ENCODE measurements around the gene SF3B5. TPM values are rescaled to one million over a fixed set of nuclear protein-coding genes. Genes with fewer than 3 reads are reported as not detected.

The SF3B5 gene
- total RNA-seq, 1 experiment from 2014 or later = 139 TPM

DNA sequence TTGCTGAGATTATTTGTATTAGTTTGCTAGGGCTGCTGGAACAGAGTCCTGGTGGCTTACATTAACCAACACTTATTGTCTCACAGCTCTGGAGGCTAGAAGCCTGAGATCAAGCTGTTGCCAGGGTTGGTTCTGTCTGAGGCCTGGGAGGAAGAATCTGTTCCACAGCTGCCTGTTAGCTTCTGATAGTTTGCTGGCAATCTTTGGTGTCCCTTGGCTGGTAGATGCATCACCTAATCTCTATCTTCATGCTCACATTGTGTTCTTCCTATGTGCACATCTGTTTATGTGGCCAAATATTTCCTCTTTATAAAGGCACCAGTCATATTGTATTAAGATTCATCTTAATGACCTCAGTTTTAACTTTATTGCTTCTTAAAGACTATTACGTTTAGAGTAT is 19.5 kb downstream of the SF3B5 start:
- POLR2A ChIA-PET (ENCODE audit: unreplicated experiment) = no interaction called here
- H3K4me3 ChIP-seq (ENCODE audit: low read length) = no peak overlapping the region
- H3F3A ChIP-seq (ENCODE audit: low read length, unreplicated experiment) = no peaks in the 10 kb centered on the region
- intact Hi-C loops (cut with micrococcal nuclease) = no loop called here
- no peak overlapping the region for H3K4me2 ChIP-seq (ENCODE audit: low read length)
- no TSS peak for BruUV-seq (replicated peaks)
- no peak for DNase-seq
- no peaks in the 10 kb centered on the region for H3K9me3 ChIP-seq (ENCODE audit: low read length)
- no peaks in the 10 kb centered on the region for H3K27me3 ChIP-seq (ENCODE audit: low read length)
- H3K36me3 ChIP-seq (ENCODE audit: low read depth, low read length) = no peaks in the 10 kb centered on the region
- no peak overlapping the region for H3K9ac ChIP-seq (ENCODE audit: low read length)
- CTCF ChIA-PET = no interaction called here
- H4K20me1 ChIP-seq (ENCODE audit: low read length) = no peaks in the 10 kb centered on the region
- no peaks in the 10 kb centered on the region for H3K9me2 ChIP-seq (replicated peaks; ENCODE audit: low read length)
- no peaks in the 10 kb centered on the region for H3K79me2 ChIP-seq (ENCODE audit: low read length)
- ATAC-seq = no peak
- TF ChIP-seq, protein P1, sequence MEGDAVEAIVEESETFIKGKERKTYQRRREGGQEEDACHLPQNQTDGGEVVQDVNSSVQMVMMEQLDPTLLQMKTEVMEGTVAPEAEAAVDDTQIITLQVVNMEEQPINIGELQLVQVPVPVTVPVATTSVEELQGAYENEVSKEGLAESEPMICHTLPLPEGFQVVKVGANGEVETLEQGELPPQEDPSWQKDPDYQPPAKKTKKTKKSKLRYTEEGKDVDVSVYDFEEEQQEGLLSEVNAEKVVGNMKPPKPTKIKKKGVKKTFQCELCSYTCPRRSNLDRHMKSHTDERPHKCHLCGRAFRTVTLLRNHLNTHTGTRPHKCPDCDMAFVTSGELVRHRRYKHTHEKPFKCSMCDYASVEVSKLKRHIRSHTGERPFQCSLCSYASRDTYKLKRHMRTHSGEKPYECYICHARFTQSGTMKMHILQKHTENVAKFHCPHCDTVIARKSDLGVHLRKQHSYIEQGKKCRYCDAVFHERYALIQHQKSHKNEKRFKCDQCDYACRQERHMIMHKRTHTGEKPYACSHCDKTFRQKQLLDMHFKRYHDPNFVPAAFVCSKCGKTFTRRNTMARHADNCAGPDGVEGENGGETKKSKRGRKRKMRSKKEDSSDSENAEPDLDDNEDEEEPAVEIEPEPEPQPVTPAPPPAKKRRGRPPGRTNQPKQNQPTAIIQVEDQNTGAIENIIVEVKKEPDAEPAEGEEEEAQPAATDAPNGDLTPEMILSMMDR (conservative IDR thresholded peaks at IDR 0.05; ENCODE audit: low read depth, low read length) = no peak
- no peak for TF ChIP-seq EZH2phosphoT487 (IDR thresholded peaks at IDR 0.05; ENCODE audit: borderline replicate concordance, low read length)
- TF ChIP-seq EZH2 (IDR thresholded peaks at IDR 0.05; ENCODE audit: low read length, unreplicated experiment) = no peak
- no peak overlapping the region for H2AFZ ChIP-seq (ENCODE audit: low read length)
- no peaks in the 10 kb centered on the region for H3K4me1 ChIP-seq (ENCODE audit: insufficient read depth, low read length)
- no peak overlapping the region for H3K27ac ChIP-seq (ENCODE audit: low read length)

DNA sequence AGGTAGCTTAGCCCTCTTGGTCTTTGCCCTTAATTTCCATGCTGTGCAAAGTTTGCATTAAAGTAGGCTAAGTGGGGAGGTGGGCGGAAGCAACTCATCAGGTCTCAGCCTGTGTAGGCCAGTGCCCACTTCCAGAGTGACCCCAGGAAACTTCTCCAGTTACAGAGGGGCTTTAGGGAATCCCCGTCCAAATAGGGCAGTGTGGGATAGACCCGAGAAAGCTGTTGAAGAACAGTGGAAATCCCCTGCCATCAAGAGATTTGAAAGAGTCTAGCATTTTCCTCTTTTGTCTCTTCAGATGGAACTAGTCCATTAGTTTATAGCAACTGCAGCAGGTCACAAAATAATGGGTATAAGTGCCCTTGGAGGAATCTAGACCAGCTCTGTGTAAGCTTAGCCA is 20.2 kb downstream of the SF3B5 start:
- no peak overlapping the region for H3K4me2 ChIP-seq (ENCODE audit: low read length)
- no TSS peak for BruUV-seq (replicated peaks)
- H3K36me3 ChIP-seq (ENCODE audit: low read depth, low read length) = no peaks in the 10 kb centered on the region
- no peaks in the 10 kb centered on the region for H3F3A ChIP-seq (ENCODE audit: low read length, unreplicated experiment)
- H3K4me3 ChIP-seq (ENCODE audit: low read length) = no peak overlapping the region
- no peak overlapping the region for H3K9ac ChIP-seq (ENCODE audit: low read length)
- intact Hi-C loops (cut with micrococcal nuclease) = no loop called here
- ATAC-seq = no peak
- H3K9me3 ChIP-seq (ENCODE audit: low read length) = no peaks in the 10 kb centered on the region
- ChIA-PET CTCF (no interaction called here), POLR2A (ENCODE audit: unreplicated experiment) (no interaction called here)
- no peak overlapping the region for H2AFZ ChIP-seq (ENCODE audit: low read length)
- H4K20me1 ChIP-seq (ENCODE audit: low read length) = no peaks in the 10 kb centered on the region
- no peak for DNase-seq
- TF ChIP-seq EZH2phosphoT487 (IDR thresholded peaks at IDR 0.05; ENCODE audit: borderline replicate concordance, low read length) (no peak), EZH2 (IDR thresholded peaks at IDR 0.05; ENCODE audit: low read length, unreplicated experiment) (no peak)
- TF ChIP-seq, protein P1 (conservative IDR thresholded peaks at IDR 0.05; ENCODE audit: low read depth, low read length) = no peak
- H3K9me2 ChIP-seq (replicated peaks; ENCODE audit: low read length) = no peaks in the 10 kb centered on the region
- no peaks in the 10 kb centered on the region for H3K27me3 ChIP-seq (ENCODE audit: low read length)
- H3K27ac ChIP-seq (ENCODE audit: low read length) = no peak overlapping the region
- no peaks in the 10 kb centered on the region for H3K79me2 ChIP-seq (ENCODE audit: low read length)
- no peaks in the 10 kb centered on the region for H3K4me1 ChIP-seq (ENCODE audit: insufficient read depth, low read length)

DNA sequence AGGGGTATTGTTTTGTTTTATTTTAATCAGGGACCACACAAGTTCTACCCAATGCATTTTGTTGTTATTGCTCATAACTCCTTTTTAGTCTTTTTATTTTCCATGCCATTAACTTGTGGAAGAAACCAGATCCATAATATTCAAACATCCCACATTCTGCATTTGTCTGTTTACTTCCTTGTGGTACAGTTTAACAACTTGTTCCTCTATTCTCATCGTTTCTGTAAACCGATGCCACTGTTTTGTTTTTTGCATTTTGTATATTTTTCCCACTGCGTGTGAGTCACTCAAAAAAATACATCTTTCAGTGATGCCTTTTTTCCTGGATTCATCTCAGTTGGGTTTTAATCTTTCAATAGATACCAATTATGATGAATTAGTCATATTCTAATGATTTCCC is 22.3 kb downstream of the SF3B5 start:
- POLR2A ChIA-PET (ENCODE audit: unreplicated experiment) = no interaction called here
- H3K27ac ChIP-seq (ENCODE audit: low read length) = no peak overlapping the region
- no peaks in the 10 kb centered on the region for H3K27me3 ChIP-seq (ENCODE audit: low read length)
- BruUV-seq (replicated peaks) = no TSS peak
- TF ChIP-seq, protein P1 (conservative IDR thresholded peaks at IDR 0.05; ENCODE audit: low read depth, low read length) = no peak
- TF ChIP-seq EZH2 (IDR thresholded peaks at IDR 0.05; ENCODE audit: low read length, unreplicated experiment) = no peak
- no peaks in the 10 kb centered on the region for H3K4me1 ChIP-seq (ENCODE audit: insufficient read depth, low read length)
- no peaks in the 10 kb centered on the region for H3K9me2 ChIP-seq (replicated peaks; ENCODE audit: low read length)
- intact Hi-C loops (cut with micrococcal nuclease) = no loop called here
- H3K4me3 ChIP-seq (ENCODE audit: low read length) = no peak overlapping the region
- no peaks in the 10 kb centered on the region for H4K20me1 ChIP-seq (ENCODE audit: low read length)
- CTCF ChIA-PET = no interaction called here
- no peak overlapping the region for H3K9ac ChIP-seq (ENCODE audit: low read length)
- H3K4me2 ChIP-seq (ENCODE audit: low read length) = no peak overlapping the region
- DNase-seq (no peak), ATAC-seq (no peak)
- no peaks in the 10 kb centered on the region for H3K79me2 ChIP-seq (ENCODE audit: low read length)
- no peaks in the 10 kb centered on the region for H3K9me3 ChIP-seq (ENCODE audit: low read length)
- no peaks in the 10 kb centered on the region for H3K36me3 ChIP-seq (ENCODE audit: low read depth, low read length)
- no peaks in the 10 kb centered on the region for H3F3A ChIP-seq (ENCODE audit: low read length, unreplicated experiment)
- no peak overlapping the region for H2AFZ ChIP-seq (ENCODE audit: low read length)

All from PC-3 (cell line).